Measurements from ENCODE around the gene IRF7. TPM values are rescaled to one million over a fixed set of nuclear protein-coding genes. Genes with fewer than 3 reads are reported as not detected.

IRF7 gene
- total and polyA plus RNA-seq, 4 donors, result 15.7 to 62.4 (median 37.0) TPM

DNA sequence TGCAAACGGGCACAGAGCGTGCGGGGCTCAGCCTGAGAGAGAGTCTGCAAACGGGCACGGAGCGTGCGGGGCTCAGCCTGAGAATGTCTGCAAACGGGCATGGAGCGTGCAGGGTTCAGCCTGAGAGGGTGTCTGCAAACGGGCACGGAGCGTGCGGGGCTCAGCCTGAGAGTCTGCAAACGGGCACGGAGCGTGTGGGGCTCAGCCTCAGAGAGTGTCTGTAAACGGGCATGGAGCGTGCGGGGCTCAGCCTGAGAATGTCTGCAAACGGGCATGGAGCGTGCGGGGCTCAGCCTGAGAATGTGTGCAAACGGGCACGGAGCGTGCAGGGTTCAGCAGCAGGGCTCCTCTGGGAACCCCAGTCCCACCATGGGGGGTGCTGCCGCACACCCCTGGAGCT lies 26.0 kb downstream of the IRF7 start:
- no peak for DNase-seq (ENCODE audit: low spot score)
- WGBS, result 97% methylated on average over 26 of the region's 26 CpGs
- Histone ChIP-seq H3K27me3 (ENCODE audit: control insufficient read depth in 4 of 4, insufficient read depth in 4 of 4, low read length in 3 of 4) (no peaks in the 10 kb centered on the region), H3K9me3 (ENCODE audit: control insufficient read depth in 4 of 4, low read length in 3 of 4) (no peaks in the 10 kb centered on the region), H3K4me3 (ENCODE audit: low read depth in 1 of 3, low read length in 3 of 3) (no peak overlapping the region), H3K27ac (ENCODE audit: low read depth in 1 of 2, low read length in 2 of 2) (no peak overlapping the region), H3K9ac (ENCODE audit: low read depth in 1 of 2, low read length in 2 of 2) (no peak overlapping the region), H3K36me3 (ENCODE audit: control insufficient read depth in 4 of 4, insufficient read depth in 3 of 4, low read depth in 1 of 4, low read length in 3 of 4) (peaks cover 22 to 51% (median 36%) of the 10 kb centered on the region in 4 donors), H3K4me1 (ENCODE audit: control insufficient read depth in 4 of 4, insufficient read depth in 4 of 4, low read length in 3 of 4) (peaks cover 11 to 26% (median 22%) of the 10 kb centered on the region in 4 donors)
- TF ChIP-seq RXRA (IDR thresholded peaks at IDR 0.05), result no peak
- TF ChIP-seq SP1 (IDR thresholded peaks at IDR 0.05), result no peak
- TF ChIP-seq GABPA (IDR thresholded peaks at IDR 0.05 in 1 of 2, conservative IDR thresholded peaks at IDR 0.05 in 1 of 2), result no peak
- no peak for TF ChIP-seq TAF1 (conservative IDR thresholded peaks at IDR 0.05)
- TF ChIP-seq, protein P1, sequence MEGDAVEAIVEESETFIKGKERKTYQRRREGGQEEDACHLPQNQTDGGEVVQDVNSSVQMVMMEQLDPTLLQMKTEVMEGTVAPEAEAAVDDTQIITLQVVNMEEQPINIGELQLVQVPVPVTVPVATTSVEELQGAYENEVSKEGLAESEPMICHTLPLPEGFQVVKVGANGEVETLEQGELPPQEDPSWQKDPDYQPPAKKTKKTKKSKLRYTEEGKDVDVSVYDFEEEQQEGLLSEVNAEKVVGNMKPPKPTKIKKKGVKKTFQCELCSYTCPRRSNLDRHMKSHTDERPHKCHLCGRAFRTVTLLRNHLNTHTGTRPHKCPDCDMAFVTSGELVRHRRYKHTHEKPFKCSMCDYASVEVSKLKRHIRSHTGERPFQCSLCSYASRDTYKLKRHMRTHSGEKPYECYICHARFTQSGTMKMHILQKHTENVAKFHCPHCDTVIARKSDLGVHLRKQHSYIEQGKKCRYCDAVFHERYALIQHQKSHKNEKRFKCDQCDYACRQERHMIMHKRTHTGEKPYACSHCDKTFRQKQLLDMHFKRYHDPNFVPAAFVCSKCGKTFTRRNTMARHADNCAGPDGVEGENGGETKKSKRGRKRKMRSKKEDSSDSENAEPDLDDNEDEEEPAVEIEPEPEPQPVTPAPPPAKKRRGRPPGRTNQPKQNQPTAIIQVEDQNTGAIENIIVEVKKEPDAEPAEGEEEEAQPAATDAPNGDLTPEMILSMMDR (IDR thresholded peaks at IDR 0.05; ENCODE audit: low read depth, low read length, missing input control), result no peak
- TF ChIP-seq RAD21 (IDR thresholded peaks at IDR 0.05), result no peak
- no peak for TF ChIP-seq HNF4A (conservative IDR thresholded peaks at IDR 0.05)
- no peak for TF ChIP-seq FOXA1 (IDR thresholded peaks at IDR 0.05)
- no peak for TF ChIP-seq JUND (IDR thresholded peaks at IDR 0.05)
- TF ChIP-seq FOXA2 (IDR thresholded peaks at IDR 0.05), result no peak
- no peak for TF ChIP-seq HNF4G (IDR thresholded peaks at IDR 0.05)
- TF ChIP-seq, protein P2, sequence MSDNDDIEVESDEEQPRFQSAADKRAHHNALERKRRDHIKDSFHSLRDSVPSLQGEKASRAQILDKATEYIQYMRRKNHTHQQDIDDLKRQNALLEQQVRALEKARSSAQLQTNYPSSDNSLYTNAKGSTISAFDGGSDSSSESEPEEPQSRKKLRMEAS (IDR thresholded peaks at IDR 0.05), result no peak
- TF ChIP-seq, protein P3, sequence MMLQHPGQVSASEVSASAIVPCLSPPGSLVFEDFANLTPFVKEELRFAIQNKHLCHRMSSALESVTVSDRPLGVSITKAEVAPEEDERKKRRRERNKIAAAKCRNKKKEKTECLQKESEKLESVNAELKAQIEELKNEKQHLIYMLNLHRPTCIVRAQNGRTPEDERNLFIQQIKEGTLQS (IDR thresholded peaks at IDR 0.05), result no peak
- TF ChIP-seq NR2F2 (IDR thresholded peaks at IDR 0.05), result no peak
- TF ChIP-seq, protein P4, sequence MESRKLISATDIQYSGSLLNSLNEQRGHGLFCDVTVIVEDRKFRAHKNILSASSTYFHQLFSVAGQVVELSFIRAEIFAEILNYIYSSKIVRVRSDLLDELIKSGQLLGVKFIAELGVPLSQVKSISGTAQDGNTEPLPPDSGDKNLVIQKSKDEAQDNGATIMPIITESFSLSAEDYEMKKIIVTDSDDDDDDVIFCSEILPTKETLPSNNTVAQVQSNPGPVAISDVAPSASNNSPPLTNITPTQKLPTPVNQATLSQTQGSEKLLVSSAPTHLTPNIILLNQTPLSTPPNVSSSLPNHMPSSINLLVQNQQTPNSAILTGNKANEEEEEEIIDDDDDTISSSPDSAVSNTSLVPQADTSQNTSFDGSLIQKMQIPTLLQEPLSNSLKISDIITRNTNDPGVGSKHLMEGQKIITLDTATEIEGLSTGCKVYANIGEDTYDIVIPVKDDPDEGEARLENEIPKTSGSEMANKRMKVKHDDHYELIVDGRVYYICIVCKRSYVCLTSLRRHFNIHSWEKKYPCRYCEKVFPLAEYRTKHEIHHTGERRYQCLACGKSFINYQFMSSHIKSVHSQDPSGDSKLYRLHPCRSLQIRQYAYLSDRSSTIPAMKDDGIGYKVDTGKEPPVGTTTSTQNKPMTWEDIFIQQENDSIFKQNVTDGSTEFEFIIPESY (IDR thresholded peaks at IDR 0.05), result no peak
- TF ChIP-seq, protein P5, sequence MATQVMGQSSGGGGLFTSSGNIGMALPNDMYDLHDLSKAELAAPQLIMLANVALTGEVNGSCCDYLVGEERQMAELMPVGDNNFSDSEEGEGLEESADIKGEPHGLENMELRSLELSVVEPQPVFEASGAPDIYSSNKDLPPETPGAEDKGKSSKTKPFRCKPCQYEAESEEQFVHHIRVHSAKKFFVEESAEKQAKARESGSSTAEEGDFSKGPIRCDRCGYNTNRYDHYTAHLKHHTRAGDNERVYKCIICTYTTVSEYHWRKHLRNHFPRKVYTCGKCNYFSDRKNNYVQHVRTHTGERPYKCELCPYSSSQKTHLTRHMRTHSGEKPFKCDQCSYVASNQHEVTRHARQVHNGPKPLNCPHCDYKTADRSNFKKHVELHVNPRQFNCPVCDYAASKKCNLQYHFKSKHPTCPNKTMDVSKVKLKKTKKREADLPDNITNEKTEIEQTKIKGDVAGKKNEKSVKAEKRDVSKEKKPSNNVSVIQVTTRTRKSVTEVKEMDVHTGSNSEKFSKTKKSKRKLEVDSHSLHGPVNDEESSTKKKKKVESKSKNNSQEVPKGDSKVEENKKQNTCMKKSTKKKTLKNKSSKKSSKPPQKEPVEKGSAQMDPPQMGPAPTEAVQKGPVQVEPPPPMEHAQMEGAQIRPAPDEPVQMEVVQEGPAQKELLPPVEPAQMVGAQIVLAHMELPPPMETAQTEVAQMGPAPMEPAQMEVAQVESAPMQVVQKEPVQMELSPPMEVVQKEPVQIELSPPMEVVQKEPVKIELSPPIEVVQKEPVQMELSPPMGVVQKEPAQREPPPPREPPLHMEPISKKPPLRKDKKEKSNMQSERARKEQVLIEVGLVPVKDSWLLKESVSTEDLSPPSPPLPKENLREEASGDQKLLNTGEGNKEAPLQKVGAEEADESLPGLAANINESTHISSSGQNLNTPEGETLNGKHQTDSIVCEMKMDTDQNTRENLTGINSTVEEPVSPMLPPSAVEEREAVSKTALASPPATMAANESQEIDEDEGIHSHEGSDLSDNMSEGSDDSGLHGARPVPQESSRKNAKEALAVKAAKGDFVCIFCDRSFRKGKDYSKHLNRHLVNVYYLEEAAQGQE (IDR thresholded peaks at IDR 0.05), result no peak

DNA sequence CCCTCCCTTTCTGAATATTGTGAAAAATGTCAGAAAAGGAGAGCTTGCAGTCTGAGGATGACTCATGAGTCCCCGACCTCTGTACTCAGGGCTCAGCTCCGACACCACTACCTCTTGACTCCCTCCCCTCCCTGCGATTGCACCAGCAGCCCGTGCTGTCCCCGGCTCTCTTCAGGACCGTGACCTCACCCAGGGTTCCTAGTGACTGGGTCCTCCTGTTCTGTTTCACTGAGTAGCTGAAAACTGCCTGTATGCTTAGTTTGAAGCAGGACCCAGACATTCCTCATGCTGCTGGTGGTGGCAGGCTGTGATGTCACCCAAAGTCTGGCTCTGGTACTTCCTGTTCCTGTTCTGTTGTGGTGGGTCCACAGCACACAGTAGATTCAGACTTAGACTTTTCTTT lies 27.8 kb downstream of the IRF7 start:
- Histone ChIP-seq H3K9me3 (ENCODE audit: control insufficient read depth in 4 of 4, low read length in 3 of 4) (no peaks in the 10 kb centered on the region), H3K27me3 (ENCODE audit: control insufficient read depth in 4 of 4, insufficient read depth in 4 of 4, low read length in 3 of 4) (no peaks in the 10 kb centered on the region), H3K36me3 (ENCODE audit: control insufficient read depth in 4 of 4, insufficient read depth in 3 of 4, low read depth in 1 of 4, low read length in 3 of 4) (peaks cover 16 to 46% (median 30%) of the 10 kb centered on the region in 4 donors), H3K4me1 (ENCODE audit: control insufficient read depth in 4 of 4, insufficient read depth in 4 of 4, low read length in 3 of 4) (peaks cover 11 to 30% (median 22%) of the 10 kb centered on the region in 4 donors), H3K9ac (ENCODE audit: low read depth in 1 of 2, low read length in 2 of 2) (no peak overlapping the region), H3K27ac (ENCODE audit: low read depth in 1 of 2, low read length in 2 of 2) (peak overlapping the region; percentile 42 to 85), H3K4me3 (ENCODE audit: low read depth in 1 of 3, low read length in 3 of 3) (no peak overlapping the region)
- DNase-seq (ENCODE audit: low spot score), result no peak
- WGBS, result 19% methylated on average over 6 of the region's 6 CpGs
- TF ChIP-seq GABPA (IDR thresholded peaks at IDR 0.05 in 1 of 2, conservative IDR thresholded peaks at IDR 0.05 in 1 of 2) (peak in 1 of 2 donors; percentile 68), JUND (IDR thresholded peaks at IDR 0.05) (peak; percentile 100), FOXA2 (IDR thresholded peaks at IDR 0.05) (peak; percentile 54), NR2F2 (IDR thresholded peaks at IDR 0.05) (peak; percentile 75), HNF4G (IDR thresholded peaks at IDR 0.05) (peak; percentile 88), TAF1 (conservative IDR thresholded peaks at IDR 0.05) (no peak), FOXA1 (IDR thresholded peaks at IDR 0.05) (no peak), YY1 (IDR thresholded peaks at IDR 0.05) (peak; percentile 63), RAD21 (IDR thresholded peaks at IDR 0.05) (peak; percentile 53 to 60), HNF4A (conservative IDR thresholded peaks at IDR 0.05) (peak; percentile 98), SP1 (IDR thresholded peaks at IDR 0.05) (peak; percentile 86), RXRA (IDR thresholded peaks at IDR 0.05) (peak; percentile 95 to 98)
- TF ChIP-seq, protein P2 (IDR thresholded peaks at IDR 0.05), result no peak
- TF ChIP-seq, protein P1 (IDR thresholded peaks at IDR 0.05; ENCODE audit: low read depth, low read length, missing input control), result no peak
- TF ChIP-seq, protein P3 (IDR thresholded peaks at IDR 0.05), result peak; percentile 99
- TF ChIP-seq, protein P4 (IDR thresholded peaks at IDR 0.05), result no peak

Measured in liver (tissue), 9 donors.